SK-N-SH (cell line): ENCODE measurements around the gene RSRC2.

ENCODE experiments used
- GATA2 ChIP-seq: sonication (generic); formaldehyde crosslinking; IDR thresholded peaks from 2 replicates; pipeline ENCODE4 v1.5.0; 2020; ENCODE audit warnings: mild to moderate bottlenecking, missing genetic modification reagents
- JUND ChIP-seq: IDR thresholded peaks from 2 replicates; pipeline ENCODE4 v1.4.0; 2012

DNA sequence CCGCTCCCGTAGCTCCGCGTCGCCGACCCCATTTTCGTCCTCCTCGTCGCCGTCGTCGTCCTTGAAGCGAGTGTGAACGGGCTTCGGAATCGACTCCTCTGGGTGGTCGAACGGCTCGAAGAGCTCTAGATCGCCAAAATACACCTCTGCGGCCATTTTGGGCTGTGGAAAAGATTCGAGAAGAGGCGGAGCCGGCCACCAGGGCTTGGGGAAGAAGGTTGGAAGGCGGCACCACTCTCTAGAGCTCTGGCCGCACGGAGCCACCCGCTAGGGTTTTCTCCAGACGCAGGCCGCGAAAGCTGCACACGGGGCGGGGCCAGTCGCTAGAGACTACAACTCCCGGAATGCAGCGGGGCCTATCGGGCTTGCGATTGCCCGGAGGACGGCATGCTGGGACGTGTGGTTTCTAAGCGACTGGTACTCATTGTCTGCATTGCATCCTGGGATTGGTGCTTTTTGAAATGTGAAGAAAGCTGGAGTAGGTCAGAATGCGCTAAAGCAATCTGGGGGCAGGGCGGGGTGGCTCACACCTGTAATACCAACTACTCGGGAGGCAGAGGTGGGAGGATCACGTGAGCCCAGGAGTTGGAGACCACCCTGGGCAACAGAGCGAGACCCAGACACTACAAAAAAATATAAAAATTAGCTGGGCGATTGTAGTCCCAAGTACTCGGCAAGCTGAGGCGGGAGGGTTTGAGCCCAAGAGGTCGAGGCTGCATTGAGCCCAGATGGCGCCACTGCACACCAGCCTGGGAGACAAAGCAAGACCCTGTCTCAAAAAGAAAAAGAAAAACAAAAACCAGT lies 25.8 kb downstream of the RSRC2 start, which contains the start of gene ZCCHC8:
- TF ChIP-seq GATA2 (CRISPR knock-in tag) (peak; percentile 49), JUND (no peak)
